GM21529 (cell line): ENCODE measurements around the gene CABP7.

ENCODE experiments used
- ATAC-seq: cut with Tn5 transposase; IDR thresholded peaks from one replicate; pipeline ENCODE4 v1.9.1; 2021; ENCODE audit not compliant: unreplicated experiment

The CABP7 gene

GRCh38 chr22:29769723-29770321, 50.0 kb downstream of the CABP7 start:
- ATAC-seq: no peak

GRCh38 chr22:29772170-29772641, 52.4 kb downstream of the CABP7 start:
- no peak for ATAC-seq

- no peak for ATAC-seq
Observed at GRCh38 chr22:29773233-29773632, 53.4 kb downstream of the CABP7 start.

GRCh38 chr22:29780220-29780619, 60.4 kb downstream of the CABP7 start:
- no peak for ATAC-seq

- no peak for ATAC-seq
Observed at GRCh38 chr22:29780748-29781676, 61.2 kb downstream of the CABP7 start.
